Measurements from ENCODE around the gene TRDMT1.

GRCh38 chr10:17237915-17238444 lies 36.5 kb upstream of the TRDMT1 start:
- TF ChIP-seq CTCF (IDR thresholded peaks at IDR 0.05) (no peak), POLR2A (IDR thresholded peaks at IDR 0.05) (no peak)
